A549 treated with AZD2906 at 1 μM for 4 hours (cell line): ENCODE results near the gene GPR137B. TPM values are rescaled to one million over a fixed set of nuclear protein-coding genes. Genes with fewer than 3 reads are reported as not detected.

ENCODE experiments used
- total RNA-seq: library from RNA; stranded (reverse); fragments of 200-300 nt; extraction: Qiagen RNA extraction; gene quantifications from 5 replicates; pipeline ENCODE4 v1.2.3, GENCODE V29; 2022

The GPR137B gene
- 15.6 to 18.5 TPM (median 16.4 TPM) in 5 replicates for total RNA-seq

GRCh38 chr1:236142253-236143103 is at the start of gene GPR137B:
GPR137B (plus strand) TSS chr1:236142539; CDS start chr1:236142623, 84 bp downstream.

Other genes starting within 250 kb of the GPR137B start
- 5.3 to 9.1 TPM (median 7.7 TPM) in 5 replicates for gene NID1, start 77.4 kb upstream of the GPR137B start, total RNA-seq
- gene ERO1B, start 139.4 kb downstream of the GPR137B start, total RNA-seq: 2.7 to 3.2 TPM (median 2.7 TPM) in 5 replicates